Hematopoietic multipotent progenitor cell treated with erythropoietin and hydrocortisone succinate and interleukin-3 and kit ligand, for 8 days (in vitro differentiated cells): ENCODE data around the gene DGKZ.
"Not testable (repeated sequence)": the region's sequence is repeated elsewhere in the genome, so short reads cannot be mapped to it uniquely, and the experiment has no call there.

Experiments used
- DNase-seq: peaks from one replicate; pipeline ENCODE4 v3.0.0-alpha.2; 2015

The DGKZ gene

GRCh38 chr11:46369458-46370152, 22.3 kb downstream of the DGKZ start:
- peak; percentile 73 for DNase-seq

- DNase-seq = no peak
Observed at GRCh38 chr11:46370253-46370652, 23.0 kb downstream of the DGKZ start.

GRCh38 chr11:46371262-46371661, 24.0 kb downstream of the DGKZ start:
- DNase-seq = not testable (repeated sequence)

GRCh38 chr11:46372086-46372485, 24.8 kb downstream of the DGKZ start:
- no peak for DNase-seq

GRCh38 chr11:46372501-46372900, 25.2 kb downstream of the DGKZ start:
- not testable (repeated sequence) for DNase-seq

GRCh38 chr11:46373787-46374740, 26.8 kb downstream of the DGKZ start:
- no peak for DNase-seq

GRCh38 chr11:46374815-46375214, 27.6 kb downstream of the DGKZ start:
- DNase-seq = no peak

GRCh38 chr11:46375392-46376101, 28.3 kb downstream of the DGKZ start:
- no peak for DNase-seq

- DNase-seq = no peak
Observed at GRCh38 chr11:46376258-46377050, 29.2 kb downstream of the DGKZ start.

- no peak for DNase-seq
Observed at GRCh38 chr11:46377290-46377689, 30.0 kb downstream of the DGKZ start.

- DNase-seq = no peak
Observed at GRCh38 chr11:46377831-46378230, 30.6 kb downstream of the DGKZ start.

- DNase-seq = no peak
Observed at GRCh38 chr11:46378296-46378695, 31.0 kb downstream of the DGKZ start.

- DNase-seq = no peak
Observed at GRCh38 chr11:46378811-46379481, 31.7 kb downstream of the DGKZ start.

GRCh38 chr11:46379482-46380293, 32.4 kb downstream of the DGKZ start:
- DNase-seq = not testable (repeated sequence)

GRCh38 chr11:46380340-46381047, 33.2 kb downstream of the DGKZ start:
- no peak for DNase-seq

GRCh38 chr11:46381048-46381818, 34.0 kb downstream of the DGKZ start, which contains the start of gene MDK:
TSS of gene MDK (plus strand) at chr11:46381669. CDS start at chr11:46382058, 389 bp downstream.
- no peak for DNase-seq

GRCh38 chr11:46381819-46382645, 34.8 kb downstream of the DGKZ start:
- DNase-seq = no peak

GRCh38 chr11:46382646-46383403, 35.6 kb downstream of the DGKZ start:
- DNase-seq = no peak
